ENCODE results near the gene ADAMTSL1.

- no peak for TF ChIP-seq CTCF (IDR thresholded peaks at IDR 0.05)
- TF ChIP-seq REST (IDR thresholded peaks at IDR 0.05; ENCODE audit: insufficient read depth in 1 of 2, low read depth in 2 of 2, low read length in 1 of 2), result no peak
- TF ChIP-seq POLR2AphosphoS5 (IDR thresholded peaks at IDR 0.05; ENCODE audit: low read depth, low read length), result no peak
Observed at GRCh38 chr9:18847576-18848275, 373.8 kb downstream of the ADAMTSL1 start.

Data from Panc1 (cell line).